Esophagus squamous epithelium (tissue), 4 donors: ENCODE results near the gene THADA.

Experiments used
- CTCF ChIP-seq, 6 experiments: fragments of 450-650 bp in 4 of 6; fragments of 200-600 bp in 2 of 6; sonication (generic) in 2 of 6; IDR thresholded peaks; one replicate each; pipeline ENCODE4 v1.5.1; 2016 to 2019; ENCODE audit warnings: antibody characterized with exemption in 6 of 6, mild to moderate bottlenecking in 4 of 6, moderate library complexity in 4 of 6
- POLR2A ChIP-seq, 4 donors: fragments of 450-650 bp; IDR thresholded peaks; one replicate each; pipeline ENCODE4 v1.6.1; 2017; ENCODE audit warnings: antibody characterized with exemption in 4 of 4, mild to moderate bottlenecking in 4 of 4, moderate library complexity in 3 of 4

- no peak for TF ChIP-seq CTCF (IDR thresholded peaks at IDR 0.05)
- no peak for TF ChIP-seq POLR2A (IDR thresholded peaks at IDR 0.05)
Measured at GRCh38 chr2:43443282-43443681, 152.6 kb downstream of the THADA start.
